OCI-LY7 (cell line): ENCODE results near the gene SERINC5.

ENCODE experiments used
- CTCF ChIP-seq: fragments of 200-600 bp; sonication (generic); conservative IDR thresholded peaks from 2 replicates; pipeline ENCODE4 v1.5.1; 2014; ENCODE audit warnings: mild to moderate bottlenecking, antibody characterized with exemption, low read length, moderate library complexity, mixed read lengths
- EZH2phosphoT487 ChIP-seq: fragments of 200-600 bp; sonication (generic); IDR thresholded peaks from 2 replicates; pipeline ENCODE4 v1.6.1; 2018; ENCODE audit warnings: low read depth, borderline replicate concordance, mild to moderate bottlenecking, mixed run types, antibody characterized with exemption, low read length, moderate library complexity, mixed read lengths

- TF ChIP-seq CTCF (no peak), EZH2phosphoT487 (no peak)
Observed at GRCh38 chr5:80300125-80300524, 44.3 kb upstream of the SERINC5 start.
